Stimulated activated naive CD8-positive, alpha-beta T cell treated with anti-CD3 and anti-CD28 coated beads, Interleukin-15, amount 100 ng/mL, for 72 hours (primary cell): Measurements from ENCODE around the gene CTNS.

ENCODE experiments used
- ATAC-seq: fragments of 150-1000 bp; cut with Tn5 transposase; 2 replicates; pipeline ENCODE4 v1.10.0; 2021; ENCODE audit warnings: mild to moderate bottlenecking, moderate library complexity
- DNase-seq, 2 donors: peaks; one replicate each; pipeline ENCODE4 v3.0.0; 2021 to 2022
- H3K27ac Mint-ChIP-seq, 2 donors: one replicate each; pipeline ENCODE4 v1.8.0; 2022; ENCODE audit warnings: mild to moderate bottlenecking in 2 of 2, mixed read lengths in 2 of 2, moderate library complexity in 2 of 2
- H3K27me3 Mint-ChIP-seq: one replicate; pipeline ENCODE4 v1.8.0; 2022; ENCODE audit warnings: mixed read lengths
- H3K4me1 Mint-ChIP-seq: one replicate; pipeline ENCODE4 v1.8.0; 2022; ENCODE audit warnings: mild to moderate bottlenecking, mixed read lengths
- H3K4me3 Mint-ChIP-seq, 2 donors: one replicate each; pipeline ENCODE4 v1.8.0; 2022; ENCODE audit warnings: mild to moderate bottlenecking in 2 of 2, mixed read lengths in 2 of 2, moderate library complexity in 1 of 2
- H3K9me3 Mint-ChIP-seq, 2 donors: one replicate each; pipeline ENCODE4 v1.8.0; 2022; ENCODE audit warnings: mixed read lengths in 2 of 2

CTNS gene

GRCh38 chr17:3641717-3642486 is 5.3 kb downstream of the CTNS start:
- no peaks in the 10 kb centered on the region for H3K9me3 Mint-ChIP-seq
- peaks cover 46% of the 10 kb centered on the region for H3K4me1 Mint-ChIP-seq
- H3K27ac Mint-ChIP-seq: no peak overlapping the region
- no peaks in the 10 kb centered on the region for H3K27me3 Mint-ChIP-seq
- no peak for ATAC-seq
- DNase-seq: no peak
- H3K4me3 Mint-ChIP-seq: no peak overlapping the region

DNA sequence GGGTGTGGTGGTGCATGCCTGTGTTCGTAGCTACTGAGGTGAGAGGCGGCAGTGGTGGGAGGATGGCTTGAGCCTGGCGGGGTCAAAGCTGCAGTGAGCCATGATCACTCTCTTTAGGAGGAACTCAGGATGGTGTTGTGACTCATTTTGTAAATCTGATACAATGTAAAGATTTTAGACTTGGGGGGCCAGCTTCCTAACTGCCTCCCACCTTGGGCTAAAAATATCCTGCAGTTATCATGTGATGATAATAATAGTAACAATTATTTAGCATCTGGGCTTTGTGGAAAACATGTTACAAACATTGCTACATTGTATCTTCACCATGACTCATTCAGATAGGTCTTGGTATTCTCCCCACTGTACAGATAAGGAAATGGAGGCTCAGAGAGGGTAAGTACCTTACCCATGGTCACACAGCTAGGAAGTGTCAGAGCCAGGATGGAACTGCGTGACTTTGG is 7.4 kb downstream of the CTNS start:
- no peak overlapping the region for H3K4me3 Mint-ChIP-seq
- no peaks in the 10 kb centered on the region for H3K27me3 Mint-ChIP-seq
- no peak for DNase-seq
- peak; percentile 71 for ATAC-seq
- H3K4me1 Mint-ChIP-seq: peaks cover 39% of the 10 kb centered on the region
- H3K9me3 Mint-ChIP-seq: no peaks in the 10 kb centered on the region
- peak overlapping the region in 1 of 2 donors; percentile 62 for H3K27ac Mint-ChIP-seq

DNA sequence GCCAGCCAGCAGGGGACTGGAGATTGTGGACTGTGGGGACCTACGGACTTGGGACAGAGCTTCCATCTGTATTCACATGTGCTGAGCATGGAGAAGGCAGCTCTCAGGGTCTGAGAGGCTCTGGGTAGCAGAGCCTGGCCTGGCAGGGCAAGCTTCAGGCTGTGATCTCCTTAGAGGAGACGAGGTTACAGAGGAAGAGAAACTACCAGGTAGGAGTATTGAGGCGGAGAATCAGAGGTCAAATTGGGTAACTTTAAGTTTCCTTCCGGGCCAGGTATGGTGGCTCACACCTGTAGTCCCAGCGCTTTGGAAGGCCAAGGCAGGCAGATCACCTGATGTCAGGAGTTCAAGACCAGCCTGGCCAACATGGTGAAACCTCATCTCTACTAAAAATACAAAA is 8.8 kb downstream of the CTNS start:
- Mint-ChIP-seq H3K4me1 (peaks cover 25% of the 10 kb centered on the region), H3K9me3 (no peaks in the 10 kb centered on the region), H3K27me3 (no peaks in the 10 kb centered on the region), H3K27ac (no peak overlapping the region), H3K4me3 (no peak overlapping the region)
- no peak for DNase-seq
- ATAC-seq: no peak

DNA sequence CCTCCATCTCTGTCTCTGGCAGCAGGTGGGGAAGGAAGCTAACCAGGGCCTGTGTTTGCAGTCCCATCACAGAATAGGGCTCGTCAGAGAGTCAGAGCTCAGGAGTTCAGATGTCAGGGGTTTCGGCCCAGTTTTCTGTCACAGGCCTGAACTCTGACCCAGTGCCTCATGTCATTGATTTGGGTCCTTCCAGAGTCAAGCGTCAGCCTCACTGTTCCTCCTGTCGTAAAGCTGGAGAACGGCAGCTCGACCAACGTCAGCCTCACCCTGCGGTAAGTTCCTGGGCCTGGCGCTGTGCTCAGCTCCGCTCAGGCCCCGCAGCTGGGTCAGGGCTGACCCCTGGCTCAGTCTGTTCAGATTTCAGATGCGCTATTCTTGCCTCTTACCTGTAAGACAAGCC is 10.7 kb downstream of the CTNS start:
- Mint-ChIP-seq H3K4me1 (peaks cover 18% of the 10 kb centered on the region), H3K27me3 (no peaks in the 10 kb centered on the region), H3K9me3 (no peaks in the 10 kb centered on the region), H3K27ac (no peak overlapping the region), H3K4me3 (no peak overlapping the region)
- no peak for ATAC-seq
- no peak for DNase-seq

GRCh38 chr17:3647769-3648555 is 11.4 kb downstream of the CTNS start:
- Mint-ChIP-seq H3K27me3 (no peaks in the 10 kb centered on the region), H3K9me3 (no peaks in the 10 kb centered on the region), H3K4me3 (no peak overlapping the region), H3K27ac (no peak overlapping the region), H3K4me1 (peaks cover 18% of the 10 kb centered on the region)
- peak; percentile 78 for ATAC-seq
- peak; percentile 25 to 37 for DNase-seq

DNA sequence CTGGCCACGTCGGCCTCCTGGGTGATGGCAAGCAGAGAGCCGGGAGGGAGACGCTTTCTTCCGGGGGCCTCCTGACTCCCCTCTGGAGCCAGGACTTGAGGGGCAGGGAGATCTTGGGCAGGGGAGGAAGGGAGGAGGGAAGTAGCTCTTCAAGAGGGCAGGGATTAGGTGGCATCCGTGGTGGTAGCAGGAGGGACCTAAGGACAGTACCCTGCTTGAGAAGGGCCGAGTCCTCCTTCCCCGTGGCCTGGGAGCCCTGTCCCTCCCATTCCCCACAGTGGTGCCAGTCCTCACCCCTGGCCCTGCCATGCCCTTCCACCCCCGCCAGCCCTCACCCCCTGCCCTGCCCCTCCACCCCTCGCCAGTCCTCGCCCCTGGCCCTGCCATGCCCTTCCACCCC is 19.2 kb downstream of the CTNS start:
- DNase-seq (no peak), ATAC-seq (peak; percentile 55)
- Mint-ChIP-seq H3K27ac (peak overlapping the region in 1 of 2 donors; percentile 79), H3K27me3 (no peaks in the 10 kb centered on the region), H3K4me1 (no peaks in the 10 kb centered on the region), H3K9me3 (no peaks in the 10 kb centered on the region), H3K4me3 (no peak overlapping the region)

- Mint-ChIP-seq H3K4me1 (no peaks in the 10 kb centered on the region), H3K9me3 (no peaks in the 10 kb centered on the region), H3K27me3 (no peaks in the 10 kb centered on the region), H3K4me3 (no peak overlapping the region), H3K27ac (peak overlapping the region; percentile 46 to 93)
- ATAC-seq: peak; percentile 44
- DNase-seq: no peak
Measured at GRCh38 chr17:3656353-3656752, 19.8 kb downstream of the CTNS start.

DNA sequence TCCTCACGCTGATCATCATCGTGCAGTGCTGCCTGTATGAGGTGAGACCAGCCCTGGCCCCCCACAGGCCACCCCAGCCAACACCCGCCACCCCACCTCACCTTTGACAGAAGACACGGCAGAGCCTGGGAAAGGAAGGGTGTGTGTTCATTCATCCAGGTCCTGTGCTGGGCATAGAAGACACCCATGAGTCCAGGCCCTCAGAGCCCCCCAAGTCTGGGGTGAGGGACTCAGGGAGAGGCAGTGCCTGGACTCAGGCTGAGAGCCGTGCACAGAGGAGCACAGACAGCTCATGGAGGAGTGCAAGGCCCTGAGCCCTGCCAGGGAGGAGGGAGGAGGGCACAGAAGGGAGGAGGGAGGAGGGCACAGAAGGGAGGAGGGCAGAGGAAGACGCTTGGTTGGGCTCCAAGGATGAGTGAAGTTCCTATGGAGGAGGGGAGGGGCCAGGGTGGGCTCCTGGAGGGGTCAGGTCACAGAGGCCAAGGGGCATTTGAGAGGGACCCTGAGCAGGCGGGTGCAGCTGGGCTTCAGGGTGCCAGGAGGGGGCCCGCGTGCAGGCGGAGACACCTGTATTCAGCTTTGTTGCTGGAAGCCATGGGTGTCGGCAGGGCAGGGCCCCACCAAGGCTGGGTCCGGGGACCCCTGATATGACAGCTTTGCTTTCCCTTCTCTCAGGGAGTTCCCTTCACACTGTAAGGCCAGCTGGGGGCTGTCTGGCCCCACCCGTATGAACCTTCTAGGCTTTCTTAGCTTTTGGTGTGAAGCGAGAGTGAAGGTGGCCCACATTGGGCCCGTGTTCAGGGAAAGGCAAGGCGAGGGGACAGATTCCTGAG is 20.4 kb downstream of the CTNS start:
- Mint-ChIP-seq H3K4me3 (no peak overlapping the region), H3K9me3 (no peaks in the 10 kb centered on the region), H3K4me1 (no peaks in the 10 kb centered on the region), H3K27me3 (no peaks in the 10 kb centered on the region), H3K27ac (peak overlapping the region; percentile 61 to 94)
- ATAC-seq (no peak), DNase-seq (no peak)

- Mint-ChIP-seq H3K4me3 (no peak overlapping the region), H3K27me3 (no peaks in the 10 kb centered on the region), H3K4me1 (no peaks in the 10 kb centered on the region), H3K9me3 (no peaks in the 10 kb centered on the region), H3K27ac (no peak overlapping the region)
- no peak for DNase-seq
- ATAC-seq: no peak
Measured at GRCh38 chr17:3657588-3657869, 21.0 kb downstream of the CTNS start.

GRCh38 chr17:3657874-3658783 is 21.6 kb downstream of the CTNS start:
- Mint-ChIP-seq H3K27ac (peak overlapping the region in 1 of 2 donors; percentile 55), H3K4me1 (no peaks in the 10 kb centered on the region), H3K4me3 (no peak overlapping the region), H3K9me3 (no peaks in the 10 kb centered on the region), H3K27me3 (no peaks in the 10 kb centered on the region)
- DNase-seq (no peak), ATAC-seq (no peak)

DNA sequence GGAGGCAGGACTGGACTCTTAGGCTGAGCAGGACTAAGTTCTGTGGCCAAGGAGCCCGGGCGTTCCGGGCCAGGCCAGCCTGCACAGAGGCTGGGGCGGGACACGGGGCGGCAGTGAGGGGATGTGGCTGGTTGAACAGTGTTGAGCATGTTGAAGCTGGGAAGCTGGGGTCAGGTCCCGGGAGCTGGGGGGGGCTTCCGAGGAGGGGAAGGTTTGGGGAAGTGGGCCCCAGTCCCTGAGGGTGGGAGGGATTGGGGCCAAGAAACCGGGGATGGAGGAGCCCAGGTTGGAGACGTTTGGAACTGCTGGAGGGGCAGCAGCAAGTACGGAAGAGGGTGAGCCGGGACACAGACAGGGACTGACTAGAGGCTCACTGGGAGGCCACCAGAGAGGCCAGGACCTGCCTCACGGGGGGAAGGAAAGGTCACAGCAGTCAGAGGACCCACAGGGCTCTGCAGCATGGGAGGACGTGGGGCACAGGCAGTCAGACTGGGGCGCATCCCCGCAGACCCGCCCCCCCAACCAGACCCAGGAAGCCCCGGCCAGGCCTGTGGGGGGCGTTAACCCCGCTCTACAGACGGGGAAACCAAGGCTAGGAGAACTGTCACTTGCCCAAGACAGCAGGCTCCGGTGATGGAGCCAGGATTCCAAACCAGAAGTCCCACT is 22.4 kb downstream of the CTNS start:
- no peaks in the 10 kb centered on the region for H3K27me3 Mint-ChIP-seq
- DNase-seq (no peak), ATAC-seq (no peak)
- H3K4me3 Mint-ChIP-seq: no peak overlapping the region
- H3K4me1 Mint-ChIP-seq: no peaks in the 10 kb centered on the region
- no peak overlapping the region for H3K27ac Mint-ChIP-seq
- no peaks in the 10 kb centered on the region for H3K9me3 Mint-ChIP-seq

DNA sequence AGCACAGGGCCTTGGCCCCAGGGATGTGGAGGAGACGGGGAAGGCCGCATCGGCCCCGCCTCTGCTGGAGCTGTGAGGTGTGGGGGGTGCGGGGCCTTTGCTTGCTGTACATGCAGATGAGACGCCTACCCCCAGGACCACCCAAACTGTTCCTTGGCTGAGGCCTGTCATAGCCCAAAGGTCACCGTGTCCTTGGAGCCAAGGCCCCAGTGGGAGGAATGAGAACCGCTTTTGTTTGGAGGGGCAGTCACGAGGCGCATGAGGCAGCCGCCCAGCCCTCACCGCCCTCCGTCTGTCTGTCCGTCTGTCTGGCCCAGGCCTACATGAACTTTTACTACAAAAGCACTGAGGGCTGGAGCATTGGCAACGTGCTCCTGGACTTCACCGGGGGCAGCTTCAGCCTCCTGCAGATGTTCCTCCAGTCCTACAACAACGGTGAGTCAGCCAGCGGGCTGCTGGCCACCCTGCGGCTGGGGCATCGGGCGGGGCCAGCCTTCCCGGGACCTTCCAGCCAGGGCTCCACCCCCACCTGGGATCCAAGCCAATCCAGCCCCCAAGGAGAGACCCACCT is 23.1 kb downstream of the CTNS start:
- no peak for ATAC-seq
- Mint-ChIP-seq H3K27ac (no peak overlapping the region), H3K4me3 (no peak overlapping the region), H3K9me3 (no peaks in the 10 kb centered on the region), H3K4me1 (no peaks in the 10 kb centered on the region), H3K27me3 (no peaks in the 10 kb centered on the region)
- no peak for DNase-seq

- no peaks in the 10 kb centered on the region for H3K27me3 Mint-ChIP-seq
- no peak for DNase-seq
- ATAC-seq: no peak
- H3K4me1 Mint-ChIP-seq: no peaks in the 10 kb centered on the region
- no peak overlapping the region for H3K4me3 Mint-ChIP-seq
- H3K27ac Mint-ChIP-seq: no peak overlapping the region
- no peaks in the 10 kb centered on the region for H3K9me3 Mint-ChIP-seq
Measured at GRCh38 chr17:3660311-3660891, 23.8 kb downstream of the CTNS start.
